Islet of Langerhans (tissue), 1 donor: ENCODE measurements around the gene BCAS4.
"Not testable (repeated sequence)": the region's sequence is repeated elsewhere in the genome, so short reads cannot be mapped to it uniquely, and the experiment has no call there.

Experiments
- FAIRE-seq: peaks from one replicate; lab custom pipeline; 2011; peaks lifted over from hg19 to GRCh38; lab: Jason Lieb, UNC

The BCAS4 gene

DNA sequence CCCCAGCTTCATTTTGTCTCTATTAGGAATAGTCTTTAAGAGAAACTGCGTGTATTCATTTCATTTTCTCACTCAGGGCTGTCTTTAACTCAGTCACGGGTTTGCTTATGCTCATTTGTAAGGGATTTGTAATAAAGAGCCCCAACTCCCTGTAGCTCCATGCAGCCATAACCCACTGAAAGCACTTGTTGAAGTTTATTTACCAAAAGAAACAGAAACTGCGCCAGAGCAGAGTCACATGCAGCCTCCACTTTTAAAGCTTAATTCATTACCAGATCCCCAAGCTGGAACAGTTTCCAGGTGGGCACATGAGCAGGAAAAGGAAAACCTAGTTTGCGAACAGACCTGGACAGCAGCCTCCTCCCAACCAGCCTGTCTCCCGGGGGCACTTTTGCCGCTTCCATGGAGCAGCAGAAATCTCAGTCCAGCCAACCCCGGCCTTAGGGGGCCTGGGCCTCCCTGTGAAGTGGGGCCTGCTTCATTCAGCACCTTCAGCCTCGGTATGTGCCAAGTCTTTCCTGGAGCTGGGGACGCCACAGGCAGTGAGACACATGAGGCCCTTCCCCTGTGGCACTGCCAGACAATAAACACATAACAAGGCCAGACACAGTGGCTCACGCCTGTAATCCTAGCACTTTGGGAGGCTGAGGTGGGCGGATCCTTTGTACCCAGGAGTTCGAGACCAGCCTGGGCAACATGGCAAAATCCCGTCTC, 4.5 kb downstream of the BCAS4 start:
- FAIRE-seq, result no peak

DNA sequence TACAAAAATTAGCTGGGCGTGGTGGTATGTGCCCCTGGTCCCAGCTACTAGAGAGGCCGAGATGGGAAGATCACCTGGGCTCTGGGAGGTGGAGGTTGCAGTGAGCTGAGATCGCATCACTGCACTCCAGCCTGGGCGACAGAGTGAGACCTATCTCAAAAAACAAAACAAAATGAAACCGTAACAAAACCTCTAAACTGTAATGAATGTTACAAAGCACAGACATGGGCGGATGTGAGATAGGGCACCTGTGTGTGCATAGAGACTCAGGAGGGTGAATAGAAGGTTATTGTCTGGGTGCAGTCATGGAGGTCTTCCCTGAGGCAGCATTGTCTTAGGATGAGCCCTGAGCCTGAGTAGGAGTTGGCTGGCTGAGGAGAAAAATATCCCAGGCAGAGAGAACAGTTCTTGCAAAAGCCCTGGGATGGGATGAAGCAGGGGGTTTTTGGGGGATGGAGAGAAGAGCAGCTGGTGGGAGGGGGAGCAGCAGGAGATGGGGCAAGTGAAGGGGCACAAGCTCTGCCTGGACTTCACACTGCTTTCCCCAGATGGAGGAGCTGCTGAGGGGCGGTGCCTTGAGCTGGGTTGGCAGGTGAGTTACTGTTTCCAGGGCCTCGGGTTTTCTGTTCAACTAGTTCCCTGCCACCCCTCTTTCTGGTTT, 5.2 kb downstream of the BCAS4 start:
- FAIRE-seq, result no peak

DNA sequence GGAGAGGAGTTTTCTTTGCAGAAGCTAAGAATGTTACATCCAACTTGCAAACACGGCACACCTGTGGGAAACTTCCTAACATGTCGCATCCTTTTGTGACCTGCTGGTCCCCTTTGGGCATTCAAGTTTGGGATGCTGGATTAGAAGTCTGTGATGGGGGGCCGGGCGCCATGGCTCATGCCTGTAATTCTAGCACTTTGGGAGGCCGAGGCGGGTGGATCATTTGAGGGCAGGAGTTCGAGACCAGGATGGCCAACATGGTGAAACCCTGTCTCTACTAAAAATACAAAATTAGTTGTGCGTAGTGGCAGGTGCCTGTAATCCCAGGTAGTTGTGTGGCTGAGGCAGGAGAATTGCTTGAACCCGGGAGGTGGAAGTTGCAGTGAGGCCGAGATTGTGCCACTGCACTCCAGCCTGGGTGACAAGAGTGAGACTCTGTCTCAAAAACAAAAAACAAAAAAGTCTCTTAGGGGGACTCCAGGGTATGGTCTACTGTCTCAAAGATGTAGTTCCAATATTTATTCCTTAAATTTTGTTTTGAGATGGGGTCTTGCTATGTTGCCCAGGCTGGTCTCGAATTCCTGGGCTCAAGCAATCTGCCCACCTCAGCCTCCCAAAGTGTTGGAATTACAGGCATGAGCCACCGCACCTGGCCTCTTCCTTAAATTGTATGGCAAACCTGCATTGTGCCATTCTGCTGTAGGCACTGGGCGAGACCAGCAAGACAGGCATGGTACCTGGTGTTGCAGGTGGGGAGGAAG, 6.3 kb downstream of the BCAS4 start:
- not testable (repeated sequence) for FAIRE-seq

DNA sequence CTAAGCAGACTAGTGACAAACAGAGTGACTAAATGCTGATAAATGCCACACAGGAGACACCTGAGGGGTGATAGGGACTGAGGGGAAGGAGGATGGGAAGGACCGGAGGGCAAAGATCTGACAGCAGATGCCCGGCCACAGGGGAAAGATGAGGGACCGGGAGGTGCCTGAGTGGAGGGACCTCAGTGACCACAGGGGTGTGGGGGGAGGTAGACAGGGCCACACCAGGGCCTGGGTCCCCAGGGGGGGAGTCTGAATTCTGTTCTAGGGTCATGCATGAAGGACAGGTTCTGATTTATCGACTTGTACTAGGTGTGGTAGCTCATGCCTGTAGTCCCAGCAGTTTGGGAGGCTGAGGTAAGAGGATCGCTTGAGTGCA, 6.9 kb downstream of the BCAS4 start:
- FAIRE-seq, result no peak

DNA sequence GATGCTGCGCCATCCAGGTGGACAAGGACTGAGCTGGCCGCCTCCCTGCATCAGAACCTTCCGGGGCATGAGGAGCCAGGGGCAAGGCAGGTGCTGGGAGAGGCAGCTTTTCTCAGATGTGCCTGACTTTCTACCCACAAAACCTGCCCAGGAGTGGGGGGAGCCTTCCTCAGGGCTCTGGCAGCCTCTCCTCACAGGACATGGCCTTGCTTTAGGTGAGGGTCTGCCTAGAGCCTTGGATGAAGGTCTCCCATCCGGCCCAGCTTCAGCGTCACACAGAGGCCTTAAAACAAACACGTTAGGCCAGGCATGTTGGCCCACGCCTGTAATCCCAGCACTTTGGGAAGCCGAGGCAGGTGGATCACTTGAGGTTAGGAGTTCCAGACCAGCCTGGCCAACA, 7.4 kb downstream of the BCAS4 start:
- no peak for FAIRE-seq

DNA sequence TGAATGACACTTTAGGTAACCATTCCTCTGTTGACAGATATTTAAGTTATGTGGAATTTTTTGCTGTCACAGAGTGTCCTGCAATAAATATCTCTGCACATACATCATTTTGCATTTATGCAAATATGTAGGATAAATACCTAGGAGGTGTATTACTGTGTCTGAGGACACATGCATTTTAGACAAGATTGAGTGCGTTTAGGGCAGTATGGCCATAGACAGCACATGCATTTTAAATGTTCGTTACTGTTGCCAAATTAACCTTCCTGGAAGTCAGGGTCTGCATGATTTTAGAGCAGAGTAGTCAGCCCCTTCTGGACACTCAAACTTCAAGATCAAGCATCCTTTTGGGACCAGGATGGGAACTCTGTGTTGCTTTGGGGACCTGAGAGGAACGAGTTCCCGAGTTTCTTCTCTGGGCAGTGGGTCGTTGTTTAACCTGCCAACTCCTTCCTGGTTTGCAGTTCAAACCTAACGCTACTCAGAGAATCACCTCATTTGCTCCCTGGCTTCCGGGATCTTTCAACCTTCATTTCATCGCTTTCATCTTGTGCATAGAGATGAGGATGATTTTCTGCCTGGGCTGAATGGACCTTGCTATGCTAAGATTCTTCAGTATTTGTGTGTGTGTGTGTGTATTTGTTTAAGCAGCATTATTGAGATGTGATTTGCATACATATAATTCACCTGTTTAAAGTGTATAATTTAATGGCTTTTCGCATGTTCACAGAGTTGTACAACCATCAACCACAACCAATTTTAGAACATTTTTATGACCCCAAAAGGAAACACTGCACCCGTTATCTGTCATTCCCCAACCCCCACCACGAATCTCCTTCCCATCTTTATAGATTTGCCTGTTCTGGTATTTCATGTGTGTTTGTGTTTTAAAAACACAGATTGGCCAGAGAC, 9.8 kb downstream of the BCAS4 start:
- no peak for FAIRE-seq

DNA sequence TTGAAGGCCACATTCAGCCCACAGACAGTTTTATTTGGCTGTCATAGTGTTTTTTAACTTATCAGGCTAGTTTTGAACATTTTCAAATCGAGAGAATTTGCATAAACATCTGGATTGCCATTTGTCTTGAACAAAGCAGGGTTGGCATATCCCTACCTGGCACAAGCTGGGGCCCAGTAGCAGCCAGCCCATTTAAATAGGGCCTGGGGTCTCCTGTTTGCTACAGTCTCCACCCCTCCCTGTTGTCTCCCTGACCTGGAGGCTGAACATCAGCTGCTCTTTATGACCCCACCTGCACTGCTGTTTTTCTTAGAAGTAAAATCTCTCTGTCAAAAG, 10.5 kb downstream of the BCAS4 start:
- no peak for FAIRE-seq

DNA sequence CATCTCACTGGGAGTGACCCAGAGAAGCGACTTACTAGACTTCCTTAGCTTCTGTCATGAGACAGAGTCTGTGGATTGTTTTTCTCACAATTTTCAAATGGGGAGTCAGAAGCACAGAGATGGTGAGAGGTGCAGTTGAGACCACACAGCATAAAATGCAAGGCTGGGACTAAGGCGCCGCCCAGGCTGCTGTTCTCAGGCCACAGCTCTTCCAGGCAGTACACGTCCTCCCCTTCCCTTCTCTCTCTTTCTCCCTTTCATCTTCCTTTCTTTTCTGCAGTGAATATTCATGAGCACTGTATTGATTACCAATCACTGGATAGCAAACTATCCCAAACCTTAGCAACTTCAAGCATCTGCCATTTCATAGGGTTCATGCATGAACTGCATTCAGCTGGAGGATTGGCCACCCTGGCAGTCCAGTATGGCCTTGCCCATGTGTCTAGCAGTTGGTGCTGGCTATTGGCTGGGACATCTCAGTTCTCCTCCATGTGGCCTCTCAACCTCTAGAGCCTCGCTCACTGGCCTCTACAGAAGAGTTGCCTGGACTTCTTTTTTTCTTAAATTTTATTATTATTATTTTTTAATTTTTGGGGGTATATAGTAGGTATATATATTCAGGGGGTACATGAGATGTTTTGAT, 11.4 kb downstream of the BCAS4 start:
- FAIRE-seq, result no peak

DNA sequence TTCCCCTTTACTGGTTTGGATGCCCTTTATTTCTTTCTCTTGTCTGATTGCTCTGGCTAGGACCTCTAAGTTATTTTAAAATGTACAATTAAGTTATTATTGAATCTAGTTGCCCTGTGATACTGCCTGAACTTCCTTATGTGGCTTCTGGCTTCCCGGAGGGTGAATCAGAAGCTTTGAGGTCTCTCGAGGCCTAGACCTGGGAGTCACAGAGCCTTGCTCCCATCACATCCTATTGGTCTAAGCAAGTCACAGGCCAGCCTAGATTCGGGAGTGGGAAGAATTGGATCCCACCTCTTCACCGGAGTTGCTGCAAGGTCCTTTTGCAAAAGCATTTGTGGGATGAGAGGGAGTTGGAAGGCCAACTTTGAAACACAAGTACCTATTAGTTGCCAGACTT, 15.2 kb downstream of the BCAS4 start:
- no peak for FAIRE-seq

DNA sequence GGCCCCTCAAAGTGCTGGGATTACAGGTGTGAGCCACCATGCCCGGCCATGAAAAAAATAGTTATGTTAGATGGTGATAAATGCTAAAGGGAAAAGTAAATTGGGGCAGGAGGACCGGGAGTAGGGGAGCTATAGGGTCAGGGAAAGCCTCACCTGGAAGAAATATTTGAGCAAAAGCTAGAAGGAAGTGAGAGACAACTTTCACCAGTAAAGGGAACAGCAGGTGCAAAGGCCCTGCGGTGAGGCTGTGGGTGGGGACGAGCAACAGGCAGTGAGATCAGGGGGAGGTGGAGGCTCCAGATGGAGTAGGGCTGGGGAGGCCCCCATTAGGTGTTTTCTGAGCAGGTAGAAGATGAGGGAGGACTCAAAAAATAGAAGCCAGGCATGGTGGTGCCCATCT, 16.0 kb downstream of the BCAS4 start:
- FAIRE-seq, result no peak

DNA sequence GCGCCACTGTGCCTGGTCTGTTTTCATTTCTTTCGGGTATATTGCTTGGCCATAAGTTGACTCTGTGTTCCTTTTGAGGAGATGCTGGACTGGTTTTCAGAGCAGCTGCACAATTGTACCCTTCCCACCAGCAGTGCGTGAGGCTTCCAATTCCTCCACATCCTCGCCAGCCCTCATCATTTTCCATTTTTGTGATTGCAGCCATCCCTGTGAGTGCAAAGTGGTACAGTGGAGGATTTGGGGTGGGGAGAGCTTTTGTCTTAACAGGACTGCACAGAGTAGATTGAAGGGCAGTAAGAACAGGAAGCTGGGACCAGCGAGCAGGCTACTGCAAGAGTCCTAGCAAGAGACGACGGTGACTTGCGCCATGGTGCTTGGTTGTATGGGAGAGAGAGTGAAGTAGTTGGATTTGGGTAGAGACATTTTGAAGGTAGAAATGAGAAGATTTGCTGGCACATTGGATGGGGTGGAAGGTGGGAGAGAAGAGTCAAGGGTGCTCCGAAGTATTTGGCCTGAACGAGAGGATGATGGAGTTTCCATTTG, 18.3 kb downstream of the BCAS4 start:
- FAIRE-seq, result no peak

DNA sequence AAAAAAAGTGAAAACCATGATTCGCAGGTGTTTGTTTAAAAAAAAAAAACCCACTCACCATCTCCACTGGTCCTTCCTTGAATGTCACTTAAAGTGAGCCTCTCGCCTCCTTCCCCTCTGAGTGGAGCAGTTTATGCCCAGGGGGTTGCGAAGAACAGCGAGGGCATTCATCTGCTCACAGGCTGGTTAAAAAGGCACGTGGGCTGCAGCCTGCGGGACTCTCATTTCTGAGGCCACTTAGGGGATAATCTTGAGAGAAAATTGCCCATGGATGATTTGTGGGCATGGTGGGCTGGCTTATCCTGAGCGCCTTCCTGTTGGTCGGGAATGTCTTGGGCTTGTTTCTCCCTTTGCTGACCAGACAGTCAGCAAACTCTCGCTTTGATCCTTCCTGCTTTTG, 18.9 kb downstream of the BCAS4 start:
- FAIRE-seq, result no peak

DNA sequence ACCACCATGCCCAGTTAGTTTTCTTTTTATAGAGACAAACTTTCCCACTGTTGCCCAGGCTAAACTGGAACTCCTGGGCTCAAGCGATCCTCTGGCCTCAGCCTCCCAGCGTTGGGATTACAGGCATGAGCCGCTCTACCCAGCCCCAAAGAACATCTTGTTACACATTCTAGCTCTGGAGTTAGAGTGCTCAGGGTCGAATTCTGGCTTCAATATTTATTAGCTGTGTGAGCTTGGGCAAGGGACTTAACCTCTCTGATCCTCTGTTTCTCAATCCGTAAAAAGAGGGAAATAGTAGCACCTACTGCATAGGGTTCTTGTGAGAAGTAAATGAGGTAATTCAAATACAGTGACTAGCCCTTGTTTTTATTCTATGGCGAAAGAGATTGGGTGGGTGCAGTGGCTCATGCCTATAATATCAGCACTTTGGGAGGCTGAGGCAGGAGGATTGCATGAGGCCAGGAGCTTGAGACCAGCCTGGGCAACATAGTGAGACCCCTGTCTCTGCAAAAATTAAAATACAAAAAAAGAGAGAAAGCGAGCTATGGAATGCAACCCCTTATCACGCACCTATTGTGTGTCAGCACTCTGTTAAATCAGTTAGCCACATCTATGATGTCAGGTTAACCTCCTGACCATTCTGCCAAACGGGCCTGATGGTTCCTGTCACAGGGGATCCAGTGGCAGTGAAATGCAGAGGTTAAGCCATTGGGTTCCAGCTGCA, 19.7 kb downstream of the BCAS4 start:
- no peak for FAIRE-seq

DNA sequence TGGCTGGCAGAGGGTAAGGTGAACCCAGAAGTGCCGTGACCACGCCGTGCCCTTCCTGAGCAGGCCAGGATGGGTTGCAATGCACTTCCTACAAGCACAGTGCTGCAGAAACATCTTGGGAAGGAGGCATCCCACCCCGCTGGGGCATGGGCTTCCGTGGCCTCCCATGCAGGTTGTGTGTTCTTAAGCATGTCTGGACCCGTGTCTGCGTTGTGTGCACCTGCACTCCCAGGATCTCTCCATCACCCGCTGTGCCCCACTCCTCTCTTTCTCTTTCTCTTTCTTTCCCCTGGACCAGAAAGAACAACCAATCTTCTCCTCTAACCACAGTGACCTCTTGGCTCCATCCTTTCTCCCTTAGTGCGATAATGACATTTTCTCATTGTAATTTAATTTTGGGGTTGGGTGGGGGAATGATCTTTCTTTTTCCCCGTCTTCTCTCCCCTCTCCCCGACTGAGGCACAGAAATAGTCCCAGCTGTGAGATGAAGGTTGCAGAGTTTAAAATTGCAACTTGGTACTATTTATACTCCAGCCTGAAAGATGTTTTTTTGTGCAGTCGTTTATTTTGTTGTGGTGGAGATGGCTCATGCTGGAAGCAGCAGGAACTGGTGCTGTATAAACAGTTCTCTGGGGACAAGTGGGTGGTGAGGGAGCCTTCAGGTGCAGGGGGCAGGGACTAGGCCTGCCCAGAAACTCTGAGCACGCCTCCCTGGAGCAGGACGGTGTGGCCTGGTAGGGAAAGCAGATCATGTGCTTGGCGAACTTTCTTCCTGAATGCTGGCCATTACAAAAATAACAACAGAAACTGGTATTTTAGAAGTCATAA, 20.5 kb downstream of the BCAS4 start:
- no peak for FAIRE-seq

DNA sequence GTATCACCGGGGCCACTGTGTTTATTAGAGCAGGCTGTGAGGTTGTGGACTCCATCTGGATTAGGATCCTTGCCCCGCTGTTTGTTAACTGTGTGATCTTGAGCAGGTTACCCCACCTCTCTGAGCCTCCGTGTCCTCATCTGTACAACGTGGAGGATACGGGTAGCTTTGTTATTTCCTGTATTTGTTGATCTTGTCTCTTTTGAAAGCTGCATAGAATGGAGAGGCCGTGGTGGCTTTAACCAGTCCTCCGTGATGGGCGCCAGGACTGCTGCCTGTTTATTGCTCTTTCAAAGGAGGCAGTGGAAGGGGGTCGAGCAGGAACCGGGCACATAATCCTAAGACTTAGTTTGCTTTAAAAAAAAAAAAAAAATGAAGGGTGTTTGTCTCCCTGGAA, 22.9 kb downstream of the BCAS4 start:
- FAIRE-seq, result no peak

DNA sequence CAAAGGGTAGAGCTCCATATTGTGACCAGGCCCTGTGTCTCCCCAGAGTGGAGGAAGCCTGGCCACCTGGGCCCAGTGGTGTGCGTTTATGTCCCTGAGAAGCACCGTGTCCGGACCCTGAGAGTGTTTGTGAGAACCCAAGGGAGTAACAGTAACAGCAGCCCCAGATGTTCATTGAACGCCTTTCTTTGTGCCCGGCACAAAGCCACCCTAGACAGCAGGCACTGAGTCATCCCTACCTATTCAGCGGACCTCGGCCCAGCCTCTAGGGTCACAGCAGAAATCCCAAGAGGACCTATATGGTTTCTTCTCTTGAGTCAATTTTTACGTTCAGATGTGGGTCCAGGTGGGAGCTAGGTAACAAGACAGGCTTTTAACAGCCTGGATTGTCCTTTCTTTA, 24.5 kb downstream of the BCAS4 start:
- FAIRE-seq, result no peak

DNA sequence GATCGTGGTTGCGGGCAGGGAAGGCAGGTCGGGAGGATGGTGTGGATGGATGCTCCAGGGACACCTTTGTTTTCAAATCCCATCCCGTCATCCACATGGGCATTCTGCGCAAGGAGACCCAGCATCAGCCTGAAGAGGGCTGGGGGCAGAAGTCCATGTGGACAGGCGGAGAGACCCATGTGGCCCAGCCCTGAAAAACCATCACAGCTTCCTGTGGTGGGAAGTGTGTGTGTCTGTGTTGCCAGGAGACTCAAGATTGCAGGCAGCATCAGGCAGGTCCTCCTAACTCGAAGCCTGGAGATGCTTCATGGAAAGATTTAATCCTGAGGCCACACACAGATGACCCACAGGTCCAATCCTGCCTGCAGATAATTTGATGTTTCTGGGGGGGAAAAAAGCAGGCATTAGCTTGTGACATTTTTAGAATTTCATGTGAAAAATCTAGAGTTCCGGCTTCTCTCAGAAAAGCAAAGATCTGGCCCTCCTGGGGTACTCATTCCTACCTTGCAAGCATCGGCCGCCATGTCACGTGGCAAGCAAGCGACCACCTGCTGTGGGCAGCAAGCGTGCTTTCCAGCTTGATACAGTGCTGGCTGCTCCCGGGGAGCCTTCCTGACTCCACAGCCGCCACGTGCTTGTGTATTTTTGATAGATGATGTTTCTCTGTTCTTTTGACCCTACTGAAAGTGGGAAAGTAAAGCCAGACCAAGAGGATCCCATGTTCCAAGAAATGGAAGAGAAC, 25.8 kb downstream of the BCAS4 start:
- no peak for FAIRE-seq

DNA sequence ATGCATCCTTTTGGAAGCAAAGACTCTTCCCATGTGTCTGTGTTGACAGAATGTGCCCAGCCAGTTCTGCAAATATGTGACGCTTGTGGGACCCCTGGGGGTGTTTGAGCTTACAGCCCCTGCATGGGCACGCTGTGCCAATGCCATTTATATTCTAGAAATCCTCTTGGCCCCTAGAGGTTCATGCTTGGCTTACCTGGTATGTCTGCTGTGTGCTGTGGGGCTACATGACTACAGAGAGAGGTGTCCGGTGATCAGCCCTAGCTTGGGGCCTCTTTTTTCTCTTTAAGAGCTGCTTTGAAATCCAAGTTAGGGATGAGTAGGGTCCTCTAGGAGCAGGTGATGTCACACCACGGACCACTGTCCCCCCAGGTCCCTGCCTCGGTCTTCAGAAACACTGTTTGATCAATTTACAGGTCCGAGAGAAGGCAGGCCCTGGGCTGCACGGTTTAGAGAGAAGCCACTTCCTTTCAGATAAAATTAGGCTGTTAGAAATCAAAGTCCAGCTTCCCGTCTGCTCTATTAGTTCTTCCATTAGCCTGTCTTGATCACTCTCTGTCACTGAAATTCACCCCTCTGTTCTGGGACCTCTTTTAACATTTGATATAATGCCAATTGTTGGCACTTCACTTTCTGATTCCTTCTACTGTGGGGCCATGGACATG, 26.5 kb downstream of the BCAS4 start:
- no peak for FAIRE-seq

DNA sequence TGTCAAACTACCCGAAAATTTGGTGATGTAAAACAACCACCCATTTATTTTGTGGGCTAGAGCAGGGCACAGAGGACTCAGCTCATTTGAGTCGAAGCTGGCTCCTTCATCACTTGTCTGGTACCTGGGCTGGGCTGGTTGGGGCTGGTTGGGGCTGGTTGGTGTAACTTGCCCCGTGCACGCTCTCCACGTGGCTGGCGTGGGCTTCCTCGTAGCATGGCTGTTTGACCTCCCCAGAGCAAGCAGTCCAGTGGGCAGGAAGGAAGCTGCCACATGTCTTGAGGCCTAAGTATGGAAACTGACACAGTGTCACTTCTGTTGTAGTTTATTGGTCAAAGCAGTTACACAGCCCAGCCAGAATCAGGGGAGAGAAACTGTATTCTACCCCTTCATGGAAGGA, 27.1 kb downstream of the BCAS4 start:
- no peak for FAIRE-seq
